GM23338 (cell line): ENCODE measurements around the gene ARHGAP32.

Source experiments
- CREB1 ChIP-seq: fragments of 250-450 bp; sonication (Bioruptor Pico); IDR thresholded peaks from 2 replicates; pipeline ENCODE4 v1.5.0; 2020; ENCODE audit warnings: low read depth, mild to moderate bottlenecking, moderate library complexity
- EZH2 ChIP-seq: fragments of 200-600 bp; sonication (generic); IDR thresholded peaks from one replicate; pipeline ENCODE4 v1.8.0; 2017; ENCODE audit warnings: antibody characterized with exemption, mild to moderate bottlenecking, low read depth; ENCODE audit not compliant: unreplicated experiment
- EZH2phosphoT487 ChIP-seq: fragments of 200-600 bp; sonication (generic); IDR thresholded peaks from one replicate; pipeline ENCODE4 v1.8.1; 2018; ENCODE audit warnings: antibody characterized with exemption; ENCODE audit not compliant: unreplicated experiment
- JUNB ChIP-seq: IDR thresholded peaks from one replicate; pipeline ENCODE4 v1.6.1; 2016; ENCODE audit warnings: antibody characterized with exemption; ENCODE audit not compliant: unreplicated experiment
- POLR2AphosphoS5 ChIP-seq: IDR thresholded peaks from 2 replicates; pipeline ENCODE4 v1.6.1; 2016; ENCODE audit warnings: antibody characterized with exemption, low read depth
- ZNF114 ChIP-seq: fragments of 250-450 bp; sonication (Bioruptor Pico); IDR thresholded peaks from 2 replicates; pipeline ENCODE4 v1.5.0; 2020; ENCODE audit warnings: mild to moderate bottlenecking, moderate library complexity
- TF ChIP-seq, protein P1 (sequence below), 2 experiments: fragments of 200-600 bp in 1 of 2; sonication (generic) in 1 of 2; conservative IDR thresholded peaks; 2 replicates each; pipeline versions ENCODE4 v1.5.1 to v1.6.1; 2016 to 2017; ENCODE audit warnings: antibody characterized with exemption in 2 of 2, low read depth in 2 of 2, mild to moderate bottlenecking in 2 of 2, moderate library complexity in 1 of 2
- TF ChIP-seq, protein P2 (sequence below): IDR thresholded peaks from 2 replicates; pipeline ENCODE4 v1.6.1; 2016; ENCODE audit warnings: antibody characterized with exemption
- TF ChIP-seq, protein P3 (sequence below): fragments of 250-450 bp; sonication (Bioruptor Pico); IDR thresholded peaks from 2 replicates; pipeline ENCODE4 v1.5.0; 2020; ENCODE audit warnings: mild to moderate bottlenecking, moderate library complexity
- TF ChIP-seq, protein P4 (sequence below): IDR thresholded peaks from one replicate; pipeline ENCODE4 v1.6.1; 2018; ENCODE audit warnings: antibody characterized with exemption; ENCODE audit not compliant: unreplicated experiment

DNA sequence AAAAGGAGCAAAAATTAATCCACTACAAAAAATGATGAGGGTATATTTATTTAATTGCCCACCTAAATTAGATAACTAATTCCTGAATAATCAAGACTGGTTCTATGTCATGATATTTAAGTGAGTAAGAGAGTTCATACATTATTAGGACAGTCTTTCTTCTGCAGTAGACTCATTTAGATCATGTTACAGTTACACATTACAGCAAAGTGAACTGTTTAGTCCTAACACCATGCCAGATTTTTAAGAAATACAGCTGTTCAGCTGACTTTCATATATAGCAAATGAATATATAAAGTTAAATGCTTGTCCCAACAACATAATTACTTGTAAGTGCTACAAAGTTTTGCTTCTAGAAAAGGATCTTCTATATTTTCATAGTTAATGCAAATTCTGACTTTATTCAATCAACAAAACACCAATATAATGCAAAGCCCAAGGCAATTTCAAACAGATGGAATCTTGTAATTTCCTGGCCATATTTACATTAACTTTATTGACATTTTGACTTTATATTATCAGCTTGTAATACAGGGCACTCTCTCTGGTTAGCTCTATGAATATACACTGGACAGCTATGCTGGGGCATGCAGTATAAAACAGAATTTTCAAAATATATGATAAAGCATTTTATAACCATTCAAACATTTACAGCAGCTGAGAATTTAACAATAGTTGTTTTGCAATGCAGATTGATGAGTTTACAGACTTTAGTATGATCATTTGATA lies 203.7 kb downstream of the ARHGAP32 start:
- TF ChIP-seq, protein P1, sequence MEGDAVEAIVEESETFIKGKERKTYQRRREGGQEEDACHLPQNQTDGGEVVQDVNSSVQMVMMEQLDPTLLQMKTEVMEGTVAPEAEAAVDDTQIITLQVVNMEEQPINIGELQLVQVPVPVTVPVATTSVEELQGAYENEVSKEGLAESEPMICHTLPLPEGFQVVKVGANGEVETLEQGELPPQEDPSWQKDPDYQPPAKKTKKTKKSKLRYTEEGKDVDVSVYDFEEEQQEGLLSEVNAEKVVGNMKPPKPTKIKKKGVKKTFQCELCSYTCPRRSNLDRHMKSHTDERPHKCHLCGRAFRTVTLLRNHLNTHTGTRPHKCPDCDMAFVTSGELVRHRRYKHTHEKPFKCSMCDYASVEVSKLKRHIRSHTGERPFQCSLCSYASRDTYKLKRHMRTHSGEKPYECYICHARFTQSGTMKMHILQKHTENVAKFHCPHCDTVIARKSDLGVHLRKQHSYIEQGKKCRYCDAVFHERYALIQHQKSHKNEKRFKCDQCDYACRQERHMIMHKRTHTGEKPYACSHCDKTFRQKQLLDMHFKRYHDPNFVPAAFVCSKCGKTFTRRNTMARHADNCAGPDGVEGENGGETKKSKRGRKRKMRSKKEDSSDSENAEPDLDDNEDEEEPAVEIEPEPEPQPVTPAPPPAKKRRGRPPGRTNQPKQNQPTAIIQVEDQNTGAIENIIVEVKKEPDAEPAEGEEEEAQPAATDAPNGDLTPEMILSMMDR (conservative IDR thresholded peaks at IDR 0.05; ENCODE audit: low read depth in 2 of 2): no peak
- TF ChIP-seq POLR2AphosphoS5 (no peak), CREB1 (CRISPR knock-in tag) (no peak), EZH2 (no peak), EZH2phosphoT487 (no peak), JUNB (no peak), ZNF114 (CRISPR knock-in tag) (no peak)
- TF ChIP-seq, protein P2, sequence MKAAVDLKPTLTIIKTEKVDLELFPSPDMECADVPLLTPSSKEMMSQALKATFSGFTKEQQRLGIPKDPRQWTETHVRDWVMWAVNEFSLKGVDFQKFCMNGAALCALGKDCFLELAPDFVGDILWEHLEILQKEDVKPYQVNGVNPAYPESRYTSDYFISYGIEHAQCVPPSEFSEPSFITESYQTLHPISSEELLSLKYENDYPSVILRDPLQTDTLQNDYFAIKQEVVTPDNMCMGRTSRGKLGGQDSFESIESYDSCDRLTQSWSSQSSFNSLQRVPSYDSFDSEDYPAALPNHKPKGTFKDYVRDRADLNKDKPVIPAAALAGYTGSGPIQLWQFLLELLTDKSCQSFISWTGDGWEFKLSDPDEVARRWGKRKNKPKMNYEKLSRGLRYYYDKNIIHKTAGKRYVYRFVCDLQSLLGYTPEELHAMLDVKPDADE: no peak
- TF ChIP-seq, protein P3, sequence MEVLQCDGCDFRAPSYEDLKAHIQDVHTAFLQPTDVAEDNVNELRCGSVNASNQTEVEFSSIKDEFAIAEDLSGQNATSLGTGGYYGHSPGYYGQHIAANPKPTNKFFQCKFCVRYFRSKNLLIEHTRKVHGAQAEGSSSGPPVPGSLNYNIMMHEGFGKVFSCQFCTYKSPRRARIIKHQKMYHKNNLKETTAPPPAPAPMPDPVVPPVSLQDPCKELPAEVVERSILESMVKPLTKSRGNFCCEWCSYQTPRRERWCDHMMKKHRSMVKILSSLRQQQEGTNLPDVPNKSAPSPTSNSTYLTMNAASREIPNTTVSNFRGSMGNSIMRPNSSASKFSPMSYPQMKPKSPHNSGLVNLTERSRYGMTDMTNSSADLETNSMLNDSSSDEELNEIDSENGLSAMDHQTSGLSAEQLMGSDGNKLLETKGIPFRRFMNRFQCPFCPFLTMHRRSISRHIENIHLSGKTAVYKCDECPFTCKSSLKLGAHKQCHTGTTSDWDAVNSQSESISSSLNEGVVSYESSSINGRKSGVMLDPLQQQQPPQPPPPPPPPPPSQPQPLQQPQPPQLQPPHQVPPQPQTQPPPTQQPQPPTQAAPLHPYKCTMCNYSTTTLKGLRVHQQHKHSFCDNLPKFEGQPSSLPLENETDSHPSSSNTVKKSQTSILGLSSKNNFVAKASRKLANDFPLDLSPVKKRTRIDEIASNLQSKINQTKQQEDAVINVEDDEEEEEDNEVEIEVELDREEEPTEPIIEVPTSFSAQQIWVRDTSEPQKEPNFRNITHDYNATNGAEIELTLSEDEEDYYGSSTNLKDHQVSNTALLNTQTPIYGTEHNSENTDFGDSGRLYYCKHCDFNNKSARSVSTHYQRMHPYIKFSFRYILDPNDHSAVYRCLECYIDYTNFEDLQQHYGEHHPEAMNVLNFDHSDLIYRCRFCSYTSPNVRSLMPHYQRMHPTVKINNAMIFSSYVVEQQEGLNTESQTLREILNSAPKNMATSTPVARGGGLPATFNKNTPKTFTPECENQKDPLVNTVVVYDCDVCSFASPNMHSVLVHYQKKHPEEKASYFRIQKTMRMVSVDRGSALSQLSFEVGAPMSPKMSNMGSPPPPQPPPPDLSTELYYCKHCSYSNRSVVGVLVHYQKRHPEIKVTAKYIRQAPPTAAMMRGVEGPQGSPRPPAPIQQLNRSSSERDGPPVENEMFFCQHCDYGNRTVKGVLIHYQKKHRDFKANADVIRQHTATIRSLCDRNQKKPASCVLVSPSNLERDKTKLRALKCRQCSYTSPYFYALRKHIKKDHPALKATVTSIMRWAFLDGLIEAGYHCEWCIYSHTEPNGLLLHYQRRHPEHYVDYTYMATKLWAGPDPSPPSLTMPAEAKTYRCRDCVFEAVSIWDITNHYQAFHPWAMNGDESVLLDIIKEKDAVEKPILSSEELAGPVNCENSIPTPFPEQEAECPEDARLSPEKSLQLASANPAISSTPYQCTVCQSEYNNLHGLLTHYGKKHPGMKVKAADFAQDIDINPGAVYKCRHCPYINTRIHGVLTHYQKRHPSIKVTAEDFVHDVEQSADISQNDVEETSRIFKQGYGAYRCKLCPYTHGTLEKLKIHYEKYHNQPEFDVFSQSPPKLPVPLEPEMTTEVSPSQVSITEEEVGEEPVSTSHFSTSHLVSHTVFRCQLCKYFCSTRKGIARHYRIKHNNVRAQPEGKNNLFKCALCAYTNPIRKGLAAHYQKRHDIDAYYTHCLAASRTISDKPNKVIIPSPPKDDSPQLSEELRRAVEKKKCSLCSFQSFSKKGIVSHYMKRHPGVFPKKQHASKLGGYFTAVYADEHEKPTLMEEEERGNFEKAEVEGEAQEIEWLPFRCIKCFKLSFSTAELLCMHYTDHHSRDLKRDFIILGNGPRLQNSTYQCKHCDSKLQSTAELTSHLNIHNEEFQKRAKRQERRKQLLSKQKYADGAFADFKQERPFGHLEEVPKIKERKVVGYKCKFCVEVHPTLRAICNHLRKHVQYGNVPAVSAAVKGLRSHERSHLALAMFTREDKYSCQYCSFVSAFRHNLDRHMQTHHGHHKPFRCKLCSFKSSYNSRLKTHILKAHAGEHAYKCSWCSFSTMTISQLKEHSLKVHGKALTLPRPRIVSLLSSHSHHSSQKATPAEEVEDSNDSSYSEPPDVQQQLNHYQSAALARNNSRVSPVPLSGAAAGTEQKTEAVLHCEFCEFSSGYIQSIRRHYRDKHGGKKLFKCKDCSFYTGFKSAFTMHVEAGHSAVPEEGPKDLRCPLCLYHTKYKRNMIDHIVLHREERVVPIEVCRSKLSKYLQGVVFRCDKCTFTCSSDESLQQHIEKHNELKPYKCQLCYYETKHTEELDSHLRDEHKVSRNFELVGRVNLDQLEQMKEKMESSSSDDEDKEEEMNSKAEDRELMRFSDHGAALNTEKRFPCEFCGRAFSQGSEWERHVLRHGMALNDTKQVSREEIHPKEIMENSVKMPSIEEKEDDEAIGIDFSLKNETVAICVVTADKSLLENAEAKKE (CRISPR knock-in tag): no peak
- TF ChIP-seq, protein P4, sequence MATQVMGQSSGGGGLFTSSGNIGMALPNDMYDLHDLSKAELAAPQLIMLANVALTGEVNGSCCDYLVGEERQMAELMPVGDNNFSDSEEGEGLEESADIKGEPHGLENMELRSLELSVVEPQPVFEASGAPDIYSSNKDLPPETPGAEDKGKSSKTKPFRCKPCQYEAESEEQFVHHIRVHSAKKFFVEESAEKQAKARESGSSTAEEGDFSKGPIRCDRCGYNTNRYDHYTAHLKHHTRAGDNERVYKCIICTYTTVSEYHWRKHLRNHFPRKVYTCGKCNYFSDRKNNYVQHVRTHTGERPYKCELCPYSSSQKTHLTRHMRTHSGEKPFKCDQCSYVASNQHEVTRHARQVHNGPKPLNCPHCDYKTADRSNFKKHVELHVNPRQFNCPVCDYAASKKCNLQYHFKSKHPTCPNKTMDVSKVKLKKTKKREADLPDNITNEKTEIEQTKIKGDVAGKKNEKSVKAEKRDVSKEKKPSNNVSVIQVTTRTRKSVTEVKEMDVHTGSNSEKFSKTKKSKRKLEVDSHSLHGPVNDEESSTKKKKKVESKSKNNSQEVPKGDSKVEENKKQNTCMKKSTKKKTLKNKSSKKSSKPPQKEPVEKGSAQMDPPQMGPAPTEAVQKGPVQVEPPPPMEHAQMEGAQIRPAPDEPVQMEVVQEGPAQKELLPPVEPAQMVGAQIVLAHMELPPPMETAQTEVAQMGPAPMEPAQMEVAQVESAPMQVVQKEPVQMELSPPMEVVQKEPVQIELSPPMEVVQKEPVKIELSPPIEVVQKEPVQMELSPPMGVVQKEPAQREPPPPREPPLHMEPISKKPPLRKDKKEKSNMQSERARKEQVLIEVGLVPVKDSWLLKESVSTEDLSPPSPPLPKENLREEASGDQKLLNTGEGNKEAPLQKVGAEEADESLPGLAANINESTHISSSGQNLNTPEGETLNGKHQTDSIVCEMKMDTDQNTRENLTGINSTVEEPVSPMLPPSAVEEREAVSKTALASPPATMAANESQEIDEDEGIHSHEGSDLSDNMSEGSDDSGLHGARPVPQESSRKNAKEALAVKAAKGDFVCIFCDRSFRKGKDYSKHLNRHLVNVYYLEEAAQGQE: no peak
